NCI-H345 treated with DMSO at 0.1 percent for 48 hours (cell line): ENCODE measurements around the gene TFR2.

ENCODE experiments used
- DNase-seq: peaks from one replicate; lab custom pipeline; 2025; ENCODE audit not compliant: unreplicated experiment; lab: John Stamatoyannopoulos, UW

TFR2 gene

GRCh38 chr7:100573691-100574361 lies 67.5 kb downstream of the TFR2 start, which contains the start of gene SAP25:
SAP25 (minus strand) TSS chr7:100573900; CDS start chr7:100573742, 158 bp downstream.
- DNase-seq: no peak

GRCh38 chr7:100572949-100573675 lies 68.2 kb downstream of the TFR2 start:
- no peak for DNase-seq

GRCh38 chr7:100572281-100572948 lies 68.9 kb downstream of the TFR2 start:
- DNase-seq: no peak

- DNase-seq: no peak
Measured at GRCh38 chr7:100571829-100572116, 69.6 kb downstream of the TFR2 start.

- DNase-seq: no peak
Measured at GRCh38 chr7:100570954-100571828, 70.2 kb downstream of the TFR2 start.
